Measurements from ENCODE around the gene KCNK2. TPM values are rescaled to one million over a fixed set of nuclear protein-coding genes. Genes with fewer than 3 reads are reported as not detected.

KCNK2 gene
- total RNA-seq, 2 donors from 2014 or later, result 0.32 TPM; not detected in 1

DNA sequence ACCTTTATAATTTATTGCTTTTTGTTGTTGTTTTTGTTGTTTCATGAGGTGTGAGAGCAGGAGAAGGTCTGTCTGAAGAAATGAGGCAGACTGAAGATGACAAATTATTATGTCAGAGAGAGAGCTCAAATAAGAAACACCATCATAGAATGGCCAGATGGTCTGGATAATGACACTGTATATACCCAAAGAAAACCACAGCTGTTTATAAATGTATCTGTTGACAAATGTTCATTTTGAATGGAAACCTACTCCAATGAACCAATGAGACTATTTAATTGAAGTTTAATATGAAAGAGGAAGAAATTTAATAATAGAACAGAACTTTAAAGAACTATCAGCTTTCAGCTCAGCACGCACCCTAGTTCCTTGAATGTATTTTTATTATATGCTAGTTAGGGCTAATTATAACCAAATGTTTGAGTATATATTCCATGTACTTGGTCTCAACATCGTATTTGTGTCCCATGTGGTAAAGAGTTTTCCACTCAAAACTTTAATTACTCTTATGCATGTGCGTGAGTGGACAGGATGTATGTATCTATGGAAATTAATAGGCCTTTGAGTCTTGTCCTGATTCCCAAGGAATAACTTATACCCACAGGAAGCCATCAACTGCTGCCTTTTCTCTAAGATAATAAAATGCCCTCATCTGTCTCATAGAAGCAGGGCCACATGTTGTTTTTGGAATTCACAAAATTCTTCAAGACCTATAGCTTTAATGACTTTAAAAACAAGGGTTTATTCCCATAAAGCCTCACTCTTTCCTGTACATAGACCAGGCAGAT lies 202.7 kb downstream of the KCNK2 start:
- ATAC-seq, result no peak
- DNase-seq, result no peak
- intact Hi-C loops (cut with DNase I), result no loop called here
